GM12875 (cell line): ENCODE measurements around the gene CTNS.

ENCODE experiments used
- H3K4me3 ChIP-seq: one replicate; pipeline ENCODE4 v1.5.1; 2011; ENCODE audit warnings: low read depth, low read length, control low read depth
- CTCF ChIP-seq: IDR thresholded peaks from 2 replicates; pipeline ENCODE4 v1.5.1; 2011; ENCODE audit warnings: low read depth, mild to moderate bottlenecking, control low read depth, inconsistent platforms, low read length, moderate library complexity, borderline replicate concordance; ENCODE audit not compliant: insufficient read depth

CTNS gene

GRCh38 chr17:3682033-3682432 is 45.5 kb downstream of the CTNS start:
- H3K4me3 ChIP-seq: no peak overlapping the region
- no peak for TF ChIP-seq CTCF

- TF ChIP-seq CTCF: peak; percentile 98
- no peak overlapping the region for H3K4me3 ChIP-seq
Measured at GRCh38 chr17:3683054-3683511, 46.5 kb downstream of the CTNS start.

- no peak overlapping the region for H3K4me3 ChIP-seq
- TF ChIP-seq CTCF: no peak
Measured at GRCh38 chr17:3685174-3685573, 48.6 kb downstream of the CTNS start.

GRCh38 chr17:3688027-3688553 is 51.5 kb downstream of the CTNS start:
- H3K4me3 ChIP-seq: no peak overlapping the region
- TF ChIP-seq CTCF: no peak

- H3K4me3 ChIP-seq: no peak overlapping the region
- no peak for TF ChIP-seq CTCF
Measured at GRCh38 chr17:3688852-3689261, 52.3 kb downstream of the CTNS start.

- TF ChIP-seq CTCF: no peak
- no peak overlapping the region for H3K4me3 ChIP-seq
Measured at GRCh38 chr17:3689262-3690093, 52.9 kb downstream of the CTNS start.
